ENCODE results near the gene DNAJC8.

DNA sequence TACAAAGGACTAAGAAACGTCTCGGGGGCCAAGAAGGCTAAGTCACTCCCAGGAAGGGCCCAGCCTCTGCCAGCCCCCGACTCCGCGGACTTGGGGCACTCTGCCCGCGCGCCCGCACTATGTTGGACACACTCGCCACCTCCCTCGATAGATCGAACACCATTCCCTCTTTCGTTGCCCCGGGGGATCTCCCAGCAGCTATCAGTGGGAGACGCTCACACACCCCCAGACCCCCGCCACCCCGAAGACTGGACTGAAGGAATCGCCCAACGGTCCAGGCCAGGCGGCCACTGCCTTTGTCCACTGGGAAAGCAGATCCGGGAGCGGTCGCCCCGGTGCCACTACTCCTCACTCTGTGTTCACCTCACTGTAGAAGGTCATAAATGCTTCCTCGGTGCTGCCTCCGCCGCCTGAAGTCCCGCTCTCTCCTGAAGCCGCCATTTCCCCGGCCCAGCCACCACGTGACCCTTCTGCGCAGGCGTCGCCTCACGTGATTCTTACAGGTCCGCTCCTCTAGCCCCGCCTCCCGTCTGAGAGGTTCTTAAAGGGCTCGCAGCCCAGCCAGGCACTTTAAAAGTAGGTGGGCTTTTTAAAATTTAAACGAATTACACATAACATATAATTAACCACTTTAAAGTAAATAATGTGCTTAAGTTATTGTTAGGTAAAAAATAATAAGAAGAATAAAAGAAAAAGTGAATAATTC lies at the start of gene DNAJC8:
- TF ChIP-seq POLR2AphosphoS5 (IDR thresholded peaks at IDR 0.05; ENCODE audit: borderline replicate concordance, low read depth, low read length) (peak; percentile 95), EZH2 (IDR thresholded peaks at IDR 0.05) (no peak)
